ENCODE data around the gene IGF1. TPM values are rescaled to one million over a fixed set of nuclear protein-coding genes. Genes with fewer than 3 reads are reported as not detected.

IGF1 gene
- total and polyA plus RNA-seq, 9 of the 15 experiments (the other 6 are each of a cell fraction or from before 2014, with no cell fraction given): 3.7 to 13.9 (median 4.5) TPM

DNA sequence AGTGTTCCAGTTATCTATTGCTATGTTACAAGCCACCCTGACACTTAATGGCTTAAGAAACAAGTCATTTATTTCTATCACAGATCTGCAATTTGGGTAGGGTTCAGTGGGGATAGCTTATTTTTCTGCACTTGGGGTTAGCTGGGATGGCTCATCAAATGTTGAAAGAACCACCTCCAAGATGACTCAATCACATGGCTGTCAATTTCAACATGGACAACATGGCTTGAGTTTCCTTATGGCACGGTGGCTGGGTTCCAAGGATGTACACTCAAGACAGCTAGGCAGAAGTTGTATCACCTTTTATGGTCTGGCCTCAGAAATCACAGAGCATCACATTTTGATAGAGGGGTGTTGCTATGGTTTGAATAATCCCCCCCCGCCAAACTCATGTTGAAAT lies 24.5 kb upstream of the IGF1 start:
- ATAC-seq: no peak
- ChIA-PET CTCF (ENCODE audit: low intra/inter-chr PET ratio) (no interaction called here), POLR2A (no interaction called here)
- Histone ChIP-seq H2AFZ (ENCODE audit: low read depth, low read length) (no peak overlapping the region), H3K9ac (ENCODE audit: insufficient read depth in 1 of 2, low read depth in 2 of 2, low read length in 2 of 2) (no peak overlapping the region), H4K20me1 (replicated peaks; ENCODE audit: control insufficient read depth, insufficient read depth, low read length) (no peaks in the 10 kb centered on the region), H3K9me1 (ENCODE audit: control insufficient read depth, insufficient read depth, low read length) (no peaks in the 10 kb centered on the region), H3K4me1 (replicated peaks in 1 of 2; ENCODE audit: control insufficient read depth in 2 of 2, insufficient read depth in 2 of 2, low read length in 2 of 2) (no peaks in the 10 kb centered on the region), H3K27ac (ENCODE audit: extremely low read depth, low read depth, low read length) (no peak overlapping the region), H3K4me3 (no peak overlapping the region), H3K27me3 (ENCODE audit: control insufficient read depth in 2 of 2, insufficient read depth in 2 of 2, low read length in 2 of 2) (no peaks in the 10 kb centered on the region), H3K4me2 (ENCODE audit: insufficient read depth, low read length) (no peak overlapping the region), H3K9me3 (replicated peaks; ENCODE audit: control insufficient read depth, insufficient read depth, low read depth, low read length) (no peaks in the 10 kb centered on the region), H3K79me2 (ENCODE audit: control insufficient read depth, insufficient read depth, low read length) (no peaks in the 10 kb centered on the region), H3K36me3 (ENCODE audit: control insufficient read depth, insufficient read depth, low read length) (no peaks in the 10 kb centered on the region)
- WGBS (ENCODE audit: insufficient coverage, low coverage, missing lambda C conversion rate): 20% methylated on average over 2 of the region's 2 CpGs
- no peak for DNase-seq (ENCODE audit: extremely low read depth in 1 of 4, low spot score in 3 of 4)
- in situ Hi-C loops (cut with MboI): no loop called here
- intact Hi-C loops (cut with micrococcal nuclease): no loop called here
- no peak for FAIRE-seq
- no TSS peak for BruUV-seq (replicated peaks)
- TF ChIP-seq, protein P1, sequence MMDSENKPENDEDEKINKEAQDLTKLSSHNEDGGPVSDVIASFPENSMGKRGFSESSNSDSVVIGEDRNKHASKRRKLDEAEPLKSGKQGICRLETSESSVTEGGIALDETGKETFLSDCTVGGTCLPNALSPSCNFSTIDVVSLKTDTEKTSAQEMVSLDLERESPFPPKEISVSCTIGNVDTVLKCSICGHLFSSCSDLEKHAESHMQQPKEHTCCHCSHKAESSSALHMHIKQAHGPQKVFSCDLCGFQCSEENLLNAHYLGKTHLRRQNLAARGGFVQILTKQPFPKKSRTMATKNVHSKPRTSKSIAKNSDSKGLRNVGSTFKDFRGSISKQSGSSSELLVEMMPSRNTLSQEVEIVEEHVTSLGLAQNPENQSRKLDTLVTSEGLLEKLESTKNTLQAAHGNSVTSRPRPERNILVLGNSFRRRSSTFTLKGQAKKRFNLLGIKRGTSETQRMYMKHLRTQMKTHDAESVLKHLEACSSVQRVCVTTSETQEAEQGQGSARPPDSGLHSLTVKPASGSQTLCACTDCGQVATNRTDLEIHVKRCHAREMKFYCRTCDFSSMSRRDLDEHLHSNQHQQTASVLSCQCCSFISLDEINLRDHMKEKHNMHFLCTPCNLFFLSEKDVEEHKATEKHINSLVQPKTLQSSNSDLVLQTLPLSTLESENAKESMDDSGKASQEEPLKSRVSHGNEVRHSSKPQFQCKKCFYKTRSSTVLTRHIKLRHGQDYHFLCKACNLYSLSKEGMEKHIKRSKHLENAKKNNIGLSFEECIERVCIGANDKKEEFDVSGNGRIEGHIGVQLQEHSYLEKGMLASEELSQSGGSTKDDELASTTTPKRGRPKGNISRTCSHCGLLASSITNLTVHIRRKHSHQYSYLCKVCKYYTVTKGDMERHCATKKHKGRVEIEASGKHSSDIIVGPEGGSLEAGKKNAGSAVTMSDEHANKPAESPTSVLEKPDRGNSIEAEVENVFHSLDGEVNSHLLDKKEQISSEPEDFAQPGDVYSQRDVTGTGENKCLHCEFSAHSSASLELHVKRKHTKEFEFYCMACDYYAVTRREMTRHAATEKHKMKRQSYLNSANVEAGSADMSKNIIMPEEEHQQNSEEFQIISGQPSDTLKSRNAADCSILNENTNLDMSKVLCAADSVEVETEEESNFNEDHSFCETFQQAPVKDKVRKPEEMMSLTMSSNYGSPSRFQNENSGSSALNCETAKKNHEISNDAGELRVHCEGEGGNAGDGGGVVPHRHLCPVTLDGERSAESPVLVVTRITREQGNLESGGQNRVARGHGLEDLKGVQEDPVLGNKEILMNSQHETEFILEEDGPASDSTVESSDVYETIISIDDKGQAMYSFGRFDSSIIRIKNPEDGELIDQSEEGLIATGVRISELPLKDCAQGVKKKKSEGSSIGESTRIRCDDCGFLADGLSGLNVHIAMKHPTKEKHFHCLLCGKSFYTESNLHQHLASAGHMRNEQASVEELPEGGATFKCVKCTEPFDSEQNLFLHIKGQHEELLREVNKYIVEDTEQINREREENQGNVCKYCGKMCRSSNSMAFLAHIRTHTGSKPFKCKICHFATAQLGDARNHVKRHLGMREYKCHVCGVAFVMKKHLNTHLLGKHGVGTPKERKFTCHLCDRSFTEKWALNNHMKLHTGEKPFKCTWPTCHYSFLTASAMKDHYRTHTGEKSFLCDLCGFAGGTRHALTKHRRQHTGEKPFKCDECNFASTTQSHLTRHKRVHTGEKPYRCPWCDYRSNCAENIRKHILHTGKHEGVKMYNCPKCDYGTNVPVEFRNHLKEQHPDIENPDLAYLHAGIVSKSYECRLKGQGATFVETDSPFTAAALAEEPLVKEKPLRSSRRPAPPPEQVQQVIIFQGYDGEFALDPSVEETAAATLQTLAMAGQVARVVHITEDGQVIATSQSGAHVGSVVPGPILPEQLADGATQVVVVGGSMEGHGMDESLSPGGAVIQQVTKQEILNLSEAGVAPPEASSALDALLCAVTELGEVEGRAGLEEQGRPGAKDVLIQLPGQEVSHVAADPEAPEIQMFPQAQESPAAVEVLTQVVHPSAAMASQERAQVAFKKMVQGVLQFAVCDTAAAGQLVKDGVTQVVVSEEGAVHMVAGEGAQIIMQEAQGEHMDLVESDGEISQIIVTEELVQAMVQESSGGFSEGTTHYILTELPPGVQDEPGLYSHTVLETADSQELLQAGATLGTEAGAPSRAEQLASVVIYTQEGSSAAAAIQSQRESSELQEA (IDR thresholded peaks at IDR 0.05; ENCODE audit: low read depth): no peak
- TF ChIP-seq TEAD4 (IDR thresholded peaks at IDR 0.05; ENCODE audit: low read length) (no peak), TEAD4 (CRISPR knock-in tag; IDR thresholded peaks at IDR 0.05; ENCODE audit: borderline replicate concordance) (no peak), NRF1 (conservative IDR thresholded peaks at IDR 0.05 in 1 of 2, IDR thresholded peaks at IDR 0.05 in 1 of 2) (no peak)
- TF ChIP-seq, protein P2, sequence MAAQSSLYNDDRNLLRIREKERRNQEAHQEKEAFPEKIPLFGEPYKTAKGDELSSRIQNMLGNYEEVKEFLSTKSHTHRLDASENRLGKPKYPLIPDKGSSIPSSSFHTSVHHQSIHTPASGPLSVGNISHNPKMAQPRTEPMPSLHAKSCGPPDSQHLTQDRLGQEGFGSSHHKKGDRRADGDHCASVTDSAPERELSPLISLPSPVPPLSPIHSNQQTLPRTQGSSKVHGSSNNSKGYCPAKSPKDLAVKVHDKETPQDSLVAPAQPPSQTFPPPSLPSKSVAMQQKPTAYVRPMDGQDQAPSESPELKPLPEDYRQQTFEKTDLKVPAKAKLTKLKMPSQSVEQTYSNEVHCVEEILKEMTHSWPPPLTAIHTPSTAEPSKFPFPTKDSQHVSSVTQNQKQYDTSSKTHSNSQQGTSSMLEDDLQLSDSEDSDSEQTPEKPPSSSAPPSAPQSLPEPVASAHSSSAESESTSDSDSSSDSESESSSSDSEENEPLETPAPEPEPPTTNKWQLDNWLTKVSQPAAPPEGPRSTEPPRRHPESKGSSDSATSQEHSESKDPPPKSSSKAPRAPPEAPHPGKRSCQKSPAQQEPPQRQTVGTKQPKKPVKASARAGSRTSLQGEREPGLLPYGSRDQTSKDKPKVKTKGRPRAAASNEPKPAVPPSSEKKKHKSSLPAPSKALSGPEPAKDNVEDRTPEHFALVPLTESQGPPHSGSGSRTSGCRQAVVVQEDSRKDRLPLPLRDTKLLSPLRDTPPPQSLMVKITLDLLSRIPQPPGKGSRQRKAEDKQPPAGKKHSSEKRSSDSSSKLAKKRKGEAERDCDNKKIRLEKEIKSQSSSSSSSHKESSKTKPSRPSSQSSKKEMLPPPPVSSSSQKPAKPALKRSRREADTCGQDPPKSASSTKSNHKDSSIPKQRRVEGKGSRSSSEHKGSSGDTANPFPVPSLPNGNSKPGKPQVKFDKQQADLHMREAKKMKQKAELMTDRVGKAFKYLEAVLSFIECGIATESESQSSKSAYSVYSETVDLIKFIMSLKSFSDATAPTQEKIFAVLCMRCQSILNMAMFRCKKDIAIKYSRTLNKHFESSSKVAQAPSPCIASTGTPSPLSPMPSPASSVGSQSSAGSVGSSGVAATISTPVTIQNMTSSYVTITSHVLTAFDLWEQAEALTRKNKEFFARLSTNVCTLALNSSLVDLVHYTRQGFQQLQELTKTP (IDR thresholded peaks at IDR 0.05; ENCODE audit: low read depth in 1 of 2, partially characterized antibody in 2 of 2): no peak
- TF ChIP-seq, protein P3, sequence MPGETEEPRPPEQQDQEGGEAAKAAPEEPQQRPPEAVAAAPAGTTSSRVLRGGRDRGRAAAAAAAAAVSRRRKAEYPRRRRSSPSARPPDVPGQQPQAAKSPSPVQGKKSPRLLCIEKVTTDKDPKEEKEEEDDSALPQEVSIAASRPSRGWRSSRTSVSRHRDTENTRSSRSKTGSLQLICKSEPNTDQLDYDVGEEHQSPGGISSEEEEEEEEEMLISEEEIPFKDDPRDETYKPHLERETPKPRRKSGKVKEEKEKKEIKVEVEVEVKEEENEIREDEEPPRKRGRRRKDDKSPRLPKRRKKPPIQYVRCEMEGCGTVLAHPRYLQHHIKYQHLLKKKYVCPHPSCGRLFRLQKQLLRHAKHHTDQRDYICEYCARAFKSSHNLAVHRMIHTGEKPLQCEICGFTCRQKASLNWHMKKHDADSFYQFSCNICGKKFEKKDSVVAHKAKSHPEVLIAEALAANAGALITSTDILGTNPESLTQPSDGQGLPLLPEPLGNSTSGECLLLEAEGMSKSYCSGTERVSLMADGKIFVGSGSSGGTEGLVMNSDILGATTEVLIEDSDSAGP (CRISPR knock-in tag; IDR thresholded peaks at IDR 0.05): no peak

Data from K562 (cell line).